Urothelium cell line (cell line): ENCODE results near the gene INPP4A.
A peak's percentile ranks its signal among the peaks of the same experiment; 100 is the strongest.
"Not testable (repeated sequence)": the region's sequence is repeated elsewhere in the genome, so short reads cannot be mapped to it uniquely, and the experiment has no call there.

ENCODE experiments used
- DNase-seq: peaks from one replicate; pipeline ENCODE4 v3.0.0; 2011; ENCODE audit warnings: low spot score, mixed read lengths
- FAIRE-seq: peaks from 2 replicates; lab custom pipeline; 2011; peaks lifted over from hg19 to GRCh38; lab: Jason Lieb, UNC

INPP4A gene

GRCh38 chr2:98576666-98577312, 132.1 kb downstream of the INPP4A start:
- FAIRE-seq (no peak), DNase-seq (no peak)

- FAIRE-seq = no peak
Observed at GRCh38 chr2:98577313-98577712, 132.7 kb downstream of the INPP4A start.

GRCh38 chr2:98578231-98578630, 133.6 kb downstream of the INPP4A start:
- FAIRE-seq = no peak
- no peak for DNase-seq

More at GRCh38 chr2:98577313-98577712, 132.7 kb downstream of the INPP4A start:
- no peak for DNase-seq

- no peak for DNase-seq
- FAIRE-seq = no peak
Observed at GRCh38 chr2:98579926-98580325, 135.3 kb downstream of the INPP4A start.

GRCh38 chr2:98580656-98581284, 136.1 kb downstream of the INPP4A start:
- DNase-seq = no peak
- no peak for FAIRE-seq

GRCh38 chr2:98582523-98582922, 137.9 kb downstream of the INPP4A start:
- peak; percentile 13 for FAIRE-seq
- no peak for DNase-seq

GRCh38 chr2:98583276-98583675, 138.6 kb downstream of the INPP4A start:
- FAIRE-seq = no peak
- DNase-seq = no peak

GRCh38 chr2:98583816-98584618, 139.4 kb downstream of the INPP4A start:
- FAIRE-seq = peak; percentile 23
- DNase-seq = no peak

GRCh38 chr2:98585386-98585785, 140.7 kb downstream of the INPP4A start:
- FAIRE-seq = peak; percentile 23
- no peak for DNase-seq

- DNase-seq (no peak), FAIRE-seq (no peak)
Observed at GRCh38 chr2:98586551-98587140, 142.0 kb downstream of the INPP4A start.

GRCh38 chr2:98588880-98589431, 144.3 kb downstream of the INPP4A start:
- no peak for FAIRE-seq
- no peak for DNase-seq

GRCh38 chr2:98589489-98589888, 144.8 kb downstream of the INPP4A start:
- no peak for DNase-seq
- no peak for FAIRE-seq

- DNase-seq = no peak
- FAIRE-seq = no peak
Observed at GRCh38 chr2:98592565-98592964, 147.9 kb downstream of the INPP4A start.

GRCh38 chr2:98594665-98595064, 150.0 kb downstream of the INPP4A start:
- not testable (repeated sequence) for FAIRE-seq, DNase-seq

GRCh38 chr2:98598781-98599428, 154.2 kb downstream of the INPP4A start:
- DNase-seq (no peak), FAIRE-seq (no peak)

- DNase-seq (peak; percentile 50), FAIRE-seq (peak; percentile 5)
Observed at GRCh38 chr2:98601532-98602132, 157.0 kb downstream of the INPP4A start.

- FAIRE-seq = no peak
- no peak for DNase-seq
Observed at GRCh38 chr2:98604547-98604946, 159.9 kb downstream of the INPP4A start.

GRCh38 chr2:98605076-98605475, 160.4 kb downstream of the INPP4A start:
- FAIRE-seq (no peak), DNase-seq (no peak)

GRCh38 chr2:98606431-98606830, 161.8 kb downstream of the INPP4A start:
- DNase-seq (no peak), FAIRE-seq (no peak)

GRCh38 chr2:98607104-98607503, 162.4 kb downstream of the INPP4A start:
- no peak for FAIRE-seq
- no peak for DNase-seq
